ENCODE measurements around the gene IFT20. TPM values are rescaled to one million over a fixed set of nuclear protein-coding genes. Genes with fewer than 3 reads are reported as not detected.

IFT20 gene
- total and polyA plus RNA-seq, 5 experiments from 2014 or later = 32.0 to 56.6 (median 44.1) TPM

DNA sequence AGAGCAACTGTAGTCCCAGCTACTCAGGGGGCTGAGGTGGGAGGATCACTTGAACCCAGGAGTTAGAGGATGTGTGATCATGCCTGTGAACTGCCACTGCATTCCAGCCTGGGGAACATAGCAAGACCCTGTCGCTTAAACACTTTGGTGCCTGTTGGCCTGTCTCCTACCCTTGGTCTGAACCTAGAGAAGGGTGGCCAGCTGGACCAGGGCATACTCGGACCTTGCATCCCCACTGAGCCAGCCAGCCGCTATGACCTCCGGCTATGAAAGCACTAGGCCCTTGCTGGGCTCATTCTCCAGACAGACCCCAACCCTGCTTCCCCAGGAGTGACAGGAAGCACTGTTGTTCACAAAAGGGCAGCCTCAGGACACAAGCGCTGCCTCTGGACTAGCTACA lies 4.6 kb downstream of the IFT20 start:
- Mint-ChIP-seq H3K36me3 (peaks cover 0 to 54% (median 7%) of the 10 kb centered on the region in 3 donors), H3K4me1 (peaks cover 16 to 34% (median 28%) of the 10 kb centered on the region in 4 donors), H3K27ac (peak overlapping the region in 1 of 10 donors; percentile 55), H3K9me3 (no peaks in the 10 kb centered on the region), H3K27me3 (no peaks in the 10 kb centered on the region), H3K4me3 (no peak overlapping the region)
- ATAC-seq (no peak), DNase-seq (no peak)
- POLR2A ChIA-PET = no interaction called here

DNA sequence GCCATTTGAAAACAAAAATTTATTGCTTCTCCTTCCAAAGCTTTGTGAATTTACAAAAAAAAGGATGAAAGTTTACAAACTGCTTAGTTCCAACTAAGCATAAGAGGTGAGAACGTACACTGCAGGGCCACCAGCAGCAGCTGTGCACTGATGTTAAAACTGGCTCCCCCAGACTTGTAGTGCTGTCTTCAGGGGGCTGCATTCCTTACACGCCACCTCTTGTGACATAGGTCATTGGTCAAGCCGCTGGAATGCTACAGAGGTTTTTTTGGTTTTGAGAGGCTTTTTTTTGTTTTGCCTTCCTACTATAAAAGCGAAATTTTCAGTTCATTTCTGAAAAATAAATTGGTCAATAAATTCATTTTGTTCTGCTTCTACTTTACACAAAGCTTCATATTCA lies 6.9 kb downstream of the IFT20 start:
- POLR2A ChIA-PET = no interaction called here
- peaks cover 3 to 10% (median 7%) of the 10 kb centered on the region in 4 donors for H3K4me1 Mint-ChIP-seq
- H3K9me3 Mint-ChIP-seq = no peaks in the 10 kb centered on the region
- H3K36me3 Mint-ChIP-seq = peaks cover 0 to 54% (median 7%) of the 10 kb centered on the region in 3 donors
- ATAC-seq (no peak), DNase-seq (no peak)
- no peaks in the 10 kb centered on the region for H3K27me3 Mint-ChIP-seq
- H3K27ac Mint-ChIP-seq = peak overlapping the region in 1 of 10 donors; percentile 11
- H3K4me3 Mint-ChIP-seq = no peak overlapping the region

DNA sequence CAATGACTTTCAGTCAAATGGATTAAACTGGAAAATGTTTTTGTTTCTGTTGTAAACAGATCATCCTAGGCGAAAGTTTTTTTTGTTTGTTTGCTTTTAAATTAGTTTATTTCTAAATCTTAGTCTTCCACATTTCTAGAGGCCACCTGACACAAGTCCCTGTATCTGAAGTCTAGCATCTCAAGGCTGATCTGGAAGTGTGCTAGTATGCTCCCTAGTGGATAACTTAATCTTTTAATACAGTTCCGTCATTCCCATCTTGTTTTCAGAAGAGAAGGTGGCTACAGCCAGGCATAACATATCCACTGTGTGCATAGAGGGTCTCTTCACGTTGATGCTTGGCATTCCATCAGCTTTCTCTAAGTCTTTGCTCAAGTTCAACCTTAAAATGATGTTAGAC lies 7.6 kb downstream of the IFT20 start:
- peaks cover 2 to 8% (median 4%) of the 10 kb centered on the region in 4 donors for H3K4me1 Mint-ChIP-seq
- ATAC-seq = no peak
- H3K27me3 Mint-ChIP-seq = no peaks in the 10 kb centered on the region
- no peak overlapping the region for H3K4me3 Mint-ChIP-seq
- peaks cover 0 to 54% (median 7%) of the 10 kb centered on the region in 3 donors for H3K36me3 Mint-ChIP-seq
- H3K27ac Mint-ChIP-seq = peak overlapping the region in 1 of 10 donors; percentile 29
- POLR2A ChIA-PET = no interaction called here
- no peak for DNase-seq
- H3K9me3 Mint-ChIP-seq = no peaks in the 10 kb centered on the region

DNA sequence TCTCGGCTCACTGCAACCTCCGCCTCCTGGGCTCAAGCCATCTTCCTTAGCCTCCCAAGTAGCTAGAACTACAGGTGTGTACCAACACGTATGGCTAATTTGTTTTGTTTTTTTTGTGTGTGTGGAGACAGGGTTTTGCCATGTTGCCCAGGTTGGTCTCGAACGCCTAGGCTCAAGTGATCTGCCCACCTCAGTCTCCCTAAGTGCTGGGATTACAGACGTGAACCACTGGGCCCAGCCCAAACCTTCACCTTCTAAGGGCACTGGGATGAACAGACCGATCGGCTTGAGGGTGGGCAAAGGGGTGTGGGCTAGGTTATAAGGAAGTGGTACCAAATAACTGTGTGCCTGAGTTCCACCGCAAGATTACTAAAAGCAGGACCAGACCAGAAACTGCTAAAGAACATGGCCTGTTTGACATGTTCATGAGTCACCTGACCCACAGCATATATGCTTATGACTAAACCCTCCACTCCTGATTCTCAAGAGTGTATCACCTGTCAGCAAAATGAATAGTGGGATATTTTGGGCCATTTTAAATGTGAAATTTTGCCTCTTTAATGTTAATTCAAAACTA lies 8.2 kb downstream of the IFT20 start:
- POLR2A ChIA-PET = interaction anchor here (1.6 kb wide), 1 partner anchor 8 kb away, joined by 4 read pairs; the partner anchor contains the start of genes IFT20 and TNFAIP1
- no peak overlapping the region for H3K4me3 Mint-ChIP-seq
- ATAC-seq = no peak
- no peaks in the 10 kb centered on the region for H3K9me3 Mint-ChIP-seq
- H3K27ac Mint-ChIP-seq = no peak overlapping the region
- DNase-seq = no peak
- H3K36me3 Mint-ChIP-seq = peaks cover 0 to 52% (median 7%) of the 10 kb centered on the region in 3 donors
- peaks cover 0 to 4% (median 1%) of the 10 kb centered on the region in 4 donors for H3K4me1 Mint-ChIP-seq
- no peaks in the 10 kb centered on the region for H3K27me3 Mint-ChIP-seq

DNA sequence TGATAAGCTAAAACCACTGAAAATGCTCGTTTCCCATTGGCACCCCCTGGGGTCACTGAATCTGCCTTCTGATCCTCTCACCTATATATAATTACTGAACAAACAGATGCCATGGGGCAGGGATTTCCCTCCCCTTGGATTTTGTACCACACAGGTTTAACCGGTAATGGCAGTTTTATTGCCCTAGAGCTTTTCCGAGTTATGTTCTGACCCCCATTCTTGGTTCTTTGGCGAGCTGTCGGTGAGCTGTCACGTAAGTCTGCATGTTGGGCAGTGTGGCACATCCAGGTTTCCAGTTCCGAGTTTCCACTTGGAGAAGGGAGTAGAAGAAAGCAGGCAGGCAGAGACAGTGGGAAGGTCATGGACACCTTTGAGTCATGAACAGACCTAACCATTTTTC lies 9.2 kb downstream of the IFT20 start:
- peaks cover 0 to 43% (median 5%) of the 10 kb centered on the region in 3 donors for H3K36me3 Mint-ChIP-seq
- POLR2A ChIA-PET = interaction anchor here (1.6 kb wide), 1 partner anchor 9 kb away, joined by 4 read pairs; the partner anchor contains the start of genes IFT20 and TNFAIP1
- H3K27ac Mint-ChIP-seq = peak overlapping the region in 1 of 10 donors; percentile 15
- H3K4me3 Mint-ChIP-seq = no peak overlapping the region
- no peaks in the 10 kb centered on the region for H3K9me3 Mint-ChIP-seq
- H3K4me1 Mint-ChIP-seq = no peaks in the 10 kb centered on the region
- DNase-seq (no peak), ATAC-seq (no peak)
- no peaks in the 10 kb centered on the region for H3K27me3 Mint-ChIP-seq

DNA sequence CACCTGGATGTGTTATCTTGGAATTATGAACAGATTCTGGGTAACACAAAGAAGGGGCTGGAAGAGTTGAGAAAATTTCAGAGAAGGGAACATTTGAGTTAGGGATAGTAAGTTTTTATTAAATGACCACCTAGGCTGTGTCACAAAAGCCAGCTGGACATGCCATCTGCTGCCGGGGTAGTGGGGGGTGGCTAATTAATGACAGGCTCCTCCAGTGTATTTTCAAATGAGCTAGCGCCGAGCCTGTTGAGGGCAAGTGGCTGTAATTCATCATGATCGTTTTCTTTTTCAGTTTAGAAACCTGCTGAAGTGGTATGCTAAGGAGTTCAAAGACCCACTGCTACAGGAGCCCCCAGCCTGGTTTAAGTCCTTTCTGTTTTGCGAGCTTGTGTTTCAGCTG lies 10.1 kb downstream of the IFT20 start:
- ATAC-seq (no peak), DNase-seq (no peak)
- Mint-ChIP-seq H3K4me1 (peaks cover 0 to 8% (median 1%) of the 10 kb centered on the region in 4 donors), H3K36me3 (peaks cover 0 to 34% (median 5%) of the 10 kb centered on the region in 3 donors), H3K27ac (no peak overlapping the region), H3K9me3 (no peaks in the 10 kb centered on the region), H3K27me3 (no peaks in the 10 kb centered on the region), H3K4me3 (no peak overlapping the region)
- POLR2A ChIA-PET = no interaction called here

DNA sequence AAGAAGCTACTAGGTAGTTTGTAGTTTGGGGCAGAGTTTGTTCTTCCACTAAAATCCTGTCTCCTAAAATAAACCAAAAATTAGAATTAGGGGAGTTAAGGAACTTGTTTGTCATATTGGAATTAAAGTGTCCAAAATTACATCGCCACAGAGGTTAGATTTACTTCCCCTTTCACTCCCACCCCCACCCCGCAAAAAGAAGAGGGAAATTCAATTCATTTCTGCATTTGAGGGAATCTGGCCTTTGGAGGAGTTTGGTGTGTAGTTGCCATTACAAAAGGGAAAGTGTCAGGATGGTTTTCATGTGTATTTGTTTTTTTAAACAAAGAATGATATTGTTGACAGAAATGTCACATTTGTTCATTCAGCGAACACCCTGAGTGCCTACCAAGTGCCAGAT lies 10.5 kb downstream of the IFT20 start:
- DNase-seq (no peak), ATAC-seq (no peak)
- peaks cover 4 to 12% (median 5%) of the 10 kb centered on the region in 4 donors for H3K4me1 Mint-ChIP-seq
- no peak overlapping the region for H3K4me3 Mint-ChIP-seq
- H3K9me3 Mint-ChIP-seq = no peaks in the 10 kb centered on the region
- no peak overlapping the region for H3K27ac Mint-ChIP-seq
- H3K27me3 Mint-ChIP-seq = no peaks in the 10 kb centered on the region
- POLR2A ChIA-PET = no interaction called here
- H3K36me3 Mint-ChIP-seq = peaks cover 0 to 34% (median 5%) of the 10 kb centered on the region in 3 donors

DNA sequence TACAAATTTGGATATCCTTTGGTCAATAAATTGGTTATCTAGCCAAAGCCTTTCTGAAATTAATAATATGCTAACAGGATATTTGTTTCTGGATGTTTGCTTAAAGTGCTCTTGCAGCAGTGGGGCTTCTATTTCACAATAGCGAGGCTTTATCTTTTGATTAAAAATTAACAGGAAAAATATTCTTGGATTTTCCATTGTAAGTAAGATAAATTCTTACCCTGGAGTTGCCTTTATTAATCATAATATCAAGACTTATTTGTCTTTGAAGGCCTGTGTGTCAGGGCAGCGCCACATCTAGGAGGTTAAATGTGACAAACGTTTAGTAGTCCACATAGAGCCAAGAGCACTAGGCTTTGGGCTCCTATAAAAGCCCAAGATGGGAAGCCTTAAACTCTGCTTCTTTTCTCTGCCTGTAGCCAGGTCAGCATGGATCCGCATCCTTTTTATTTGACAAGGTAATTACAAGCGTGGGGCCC lies 11.0 kb downstream of the IFT20 start:
- H3K27me3 Mint-ChIP-seq = no peaks in the 10 kb centered on the region
- POLR2A ChIA-PET = no interaction called here
- H3K36me3 Mint-ChIP-seq = peaks cover 0 to 29% (median 5%) of the 10 kb centered on the region in 3 donors
- peaks cover 7 to 17% (median 10%) of the 10 kb centered on the region in 4 donors for H3K4me1 Mint-ChIP-seq
- no peak for DNase-seq
- H3K4me3 Mint-ChIP-seq = no peak overlapping the region
- H3K9me3 Mint-ChIP-seq = no peaks in the 10 kb centered on the region
- ATAC-seq = no peak
- H3K27ac Mint-ChIP-seq = no peak overlapping the region

DNA sequence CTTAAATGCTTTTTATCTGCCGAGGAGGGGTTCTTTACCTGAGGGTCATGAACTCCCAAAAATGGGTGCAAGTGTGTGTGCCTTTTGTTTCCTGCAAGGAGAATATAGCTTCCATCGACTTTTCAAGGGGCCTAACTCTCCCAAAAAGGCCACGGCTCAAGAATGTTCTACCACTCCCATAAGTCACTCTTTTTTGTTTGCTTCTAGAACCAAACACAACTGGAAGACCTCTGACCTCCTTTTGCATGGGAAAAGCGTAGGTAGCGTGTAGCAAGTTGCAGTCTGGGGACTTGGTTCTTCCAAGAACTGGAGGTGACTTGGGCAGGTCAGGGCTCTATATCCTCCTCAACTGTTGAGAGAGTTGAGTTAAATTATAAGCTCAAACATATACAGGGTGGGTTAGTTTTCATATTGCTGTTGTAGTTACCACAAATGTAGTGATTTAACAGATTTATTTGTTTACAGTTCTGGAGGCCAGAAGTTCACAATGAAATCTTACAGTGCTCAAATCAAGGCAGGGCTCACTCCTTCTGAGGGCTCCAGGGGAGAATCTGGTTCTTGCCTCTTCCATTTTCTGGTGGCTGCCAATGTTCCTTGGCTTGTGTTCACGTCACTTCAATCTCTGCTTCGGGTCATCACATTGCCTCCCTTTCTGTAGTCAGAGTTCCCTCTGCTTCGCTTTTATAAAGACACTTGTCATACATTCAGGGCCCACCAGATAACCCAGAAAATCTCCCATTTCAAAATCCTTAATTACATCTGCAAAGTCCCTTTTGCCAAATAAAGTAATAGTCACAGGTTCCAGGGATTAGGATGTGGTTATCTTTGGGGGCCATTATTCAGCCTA lies 14.8 kb downstream of the IFT20 start:
- peak overlapping the region; percentile 87 to 95 (median 90) for H3K4me3 Mint-ChIP-seq
- no peaks in the 10 kb centered on the region for H3K9me3 Mint-ChIP-seq
- DNase-seq (no peak), ATAC-seq (no peak)
- POLR2A ChIA-PET = interaction anchor here (3.7 kb wide), 1 partner anchor 14 kb away, joined by 26 read pairs; the partner anchor contains the start of genes IFT20 and TNFAIP1
- peaks cover 15 to 32% (median 23%) of the 10 kb centered on the region in 4 donors for H3K4me1 Mint-ChIP-seq
- peak overlapping the region in 4 of 10 donors; percentile 14 to 72 (median 53) for H3K27ac Mint-ChIP-seq
- H3K36me3 Mint-ChIP-seq = no peaks in the 10 kb centered on the region
- H3K27me3 Mint-ChIP-seq = peaks cover 0 to 1% (median 0%) of the 10 kb centered on the region in 5 donors

DNA sequence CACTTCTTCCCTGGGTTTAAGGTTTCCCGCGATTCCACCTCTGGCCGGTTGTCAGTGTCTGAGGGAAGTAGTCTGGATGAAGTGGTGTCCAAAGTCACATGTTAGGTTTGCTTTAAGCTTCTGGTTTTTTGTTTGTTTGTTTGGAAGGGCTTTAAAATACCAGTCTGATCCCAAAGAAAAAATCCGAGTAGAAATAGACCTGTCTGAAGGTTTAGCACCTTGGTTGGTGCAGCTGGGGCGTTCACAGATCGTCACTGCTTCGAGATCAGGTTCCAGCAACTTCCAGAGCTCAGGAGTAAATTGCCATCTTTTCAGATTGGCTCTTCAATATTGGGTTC lies 15.7 kb downstream of the IFT20 start:
- peaks cover 15 to 32% (median 23%) of the 10 kb centered on the region in 4 donors for H3K4me1 Mint-ChIP-seq
- H3K4me3 Mint-ChIP-seq = peak overlapping the region; percentile 87 to 95 (median 90)
- POLR2A ChIA-PET = interaction anchor here (1.0 to 3.7 kb wide), 3 partner anchors 15 to 631 kb away, joined by 3 to 26 read pairs (median 17); partner anchors contain the start of genes IFT20, POLDIP2 and TNFAIP1
- no peaks in the 10 kb centered on the region for H3K36me3 Mint-ChIP-seq
- ATAC-seq (no peak), DNase-seq (no peak)
- no peaks in the 10 kb centered on the region for H3K9me3 Mint-ChIP-seq
- H3K27ac Mint-ChIP-seq = peak overlapping the region in 8 of 10 donors; percentile 37 to 92 (median 88)
- H3K27me3 Mint-ChIP-seq = peaks cover 0 to 1% (median 0%) of the 10 kb centered on the region in 5 donors

DNA sequence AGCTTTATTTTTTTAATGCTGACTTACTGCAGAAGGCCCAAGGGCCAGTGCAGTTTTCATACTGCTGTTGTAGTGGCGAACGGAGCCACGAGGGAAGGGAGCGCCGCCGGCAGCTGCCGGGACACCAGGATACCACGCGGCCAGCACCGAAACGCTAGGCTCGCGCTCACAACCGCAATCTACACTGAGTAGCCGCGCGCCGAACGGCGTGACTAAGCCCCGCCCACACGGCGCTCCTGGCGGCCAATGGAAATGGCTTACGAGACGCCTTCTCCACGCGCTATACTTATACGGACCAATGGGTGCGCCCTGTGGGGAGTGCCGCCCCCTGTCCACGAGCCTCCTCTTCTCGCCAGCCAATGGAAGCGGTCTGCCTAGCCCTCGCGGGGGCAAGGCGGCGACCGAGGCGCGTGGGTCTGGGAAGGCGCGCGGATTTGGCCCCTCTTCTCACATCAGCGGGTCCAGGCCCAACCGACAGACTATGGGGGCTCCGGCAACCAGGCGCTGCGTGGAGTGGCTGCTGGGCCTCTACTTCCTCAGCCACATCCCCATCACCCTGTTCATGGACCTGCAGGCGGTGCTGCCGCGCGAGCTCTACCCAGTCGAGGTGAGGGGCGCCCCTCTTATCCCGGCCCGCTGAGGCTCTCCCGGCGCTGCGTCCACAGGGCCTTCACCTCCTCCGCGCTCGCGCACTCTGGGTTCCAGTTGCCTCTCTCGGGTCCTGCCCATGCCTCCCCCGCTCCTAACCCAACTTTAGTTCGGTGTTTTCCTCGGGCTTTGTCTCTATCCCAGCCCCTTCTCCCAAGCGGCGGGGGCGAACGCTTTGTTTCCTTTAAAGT lies 16.3 kb downstream of the IFT20 start, which contains the start of gene TMEM97:
TSS of gene TMEM97 (plus strand) at position 442 of the 839 bp plus-strand sequence. CDS start at position 482, 40 bp downstream.
- peaks cover 0 to 1% (median 0%) of the 10 kb centered on the region in 5 donors for H3K27me3 Mint-ChIP-seq
- H3K36me3 Mint-ChIP-seq = no peaks in the 10 kb centered on the region
- H3K27ac Mint-ChIP-seq = peak within 1 kb of the TSS; percentile 31 to 92 (median 88)
- DNase-seq (peak; percentile 87 to 97 (median 92)), ATAC-seq (peak; percentile 98)
- H3K4me3 Mint-ChIP-seq = peak within 1 kb of the TSS; percentile 87 to 95 (median 90)
- peaks cover 15 to 32% (median 23%) of the 10 kb centered on the region in 4 donors for H3K4me1 Mint-ChIP-seq
- POLR2A ChIA-PET = interaction anchor here (1.0 to 3.7 kb wide), 3 partner anchors 16 to 631 kb away, joined by 3 to 26 read pairs (median 17); partner anchors contain the start of genes IFT20, POLDIP2 and TNFAIP1
- no peaks in the 10 kb centered on the region for H3K9me3 Mint-ChIP-seq
